ENCODE results near the gene SNX1.
A peak's percentile ranks its signal among the peaks of the same experiment; 100 is the strongest.

DNA sequence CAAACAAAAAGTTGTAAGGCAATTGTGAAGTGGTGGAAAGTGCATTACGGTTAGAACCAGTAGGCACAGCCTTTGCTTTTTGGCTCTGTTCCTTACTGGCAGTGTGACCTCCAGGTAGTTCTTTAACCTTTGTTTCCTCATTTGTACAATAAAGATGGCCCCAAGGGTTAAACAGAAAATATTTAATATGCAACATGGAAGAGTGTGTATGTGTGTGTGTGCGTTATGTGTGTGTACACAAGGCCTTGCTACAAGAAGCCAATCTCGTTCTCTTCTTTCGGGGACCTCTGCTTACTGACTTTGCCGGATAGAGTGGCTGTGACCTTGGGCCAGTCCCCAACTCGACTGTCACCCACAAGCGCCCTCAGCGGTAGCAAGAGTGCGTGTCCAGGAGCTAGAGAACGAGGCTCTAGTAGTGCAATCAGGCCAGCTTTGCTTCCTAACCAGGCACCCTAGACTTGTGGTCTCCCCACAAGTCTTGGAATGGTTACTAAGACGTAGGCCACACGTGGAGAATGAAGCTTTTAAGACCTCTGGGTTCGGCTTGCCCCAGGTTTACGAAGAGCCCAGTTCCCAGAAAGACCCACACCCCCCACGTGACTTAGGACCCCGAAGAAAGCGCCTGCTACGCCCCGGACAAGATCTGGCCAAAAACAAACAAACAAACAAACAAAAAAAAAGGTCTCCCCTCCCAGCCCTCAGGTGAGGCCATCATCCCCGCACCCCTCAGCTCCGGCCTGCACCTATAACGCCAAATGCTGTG lies 2.7 kb upstream of the SNX1 start:
- TF ChIP-seq, protein P1, sequence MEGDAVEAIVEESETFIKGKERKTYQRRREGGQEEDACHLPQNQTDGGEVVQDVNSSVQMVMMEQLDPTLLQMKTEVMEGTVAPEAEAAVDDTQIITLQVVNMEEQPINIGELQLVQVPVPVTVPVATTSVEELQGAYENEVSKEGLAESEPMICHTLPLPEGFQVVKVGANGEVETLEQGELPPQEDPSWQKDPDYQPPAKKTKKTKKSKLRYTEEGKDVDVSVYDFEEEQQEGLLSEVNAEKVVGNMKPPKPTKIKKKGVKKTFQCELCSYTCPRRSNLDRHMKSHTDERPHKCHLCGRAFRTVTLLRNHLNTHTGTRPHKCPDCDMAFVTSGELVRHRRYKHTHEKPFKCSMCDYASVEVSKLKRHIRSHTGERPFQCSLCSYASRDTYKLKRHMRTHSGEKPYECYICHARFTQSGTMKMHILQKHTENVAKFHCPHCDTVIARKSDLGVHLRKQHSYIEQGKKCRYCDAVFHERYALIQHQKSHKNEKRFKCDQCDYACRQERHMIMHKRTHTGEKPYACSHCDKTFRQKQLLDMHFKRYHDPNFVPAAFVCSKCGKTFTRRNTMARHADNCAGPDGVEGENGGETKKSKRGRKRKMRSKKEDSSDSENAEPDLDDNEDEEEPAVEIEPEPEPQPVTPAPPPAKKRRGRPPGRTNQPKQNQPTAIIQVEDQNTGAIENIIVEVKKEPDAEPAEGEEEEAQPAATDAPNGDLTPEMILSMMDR (IDR thresholded peaks at IDR 0.05): peak in 3 of 4 donors; percentile 4 to 19 (median 8)
- TF ChIP-seq POLR2A (IDR thresholded peaks at IDR 0.05): no peak
